Mucosa of descending colon (tissue), 3 donors: ENCODE results near the gene FLYWCH1. TPM values are rescaled to one million over a fixed set of nuclear protein-coding genes. Genes with fewer than 3 reads are reported as not detected.

Source experiments
- ATAC-seq: fragments of 200-7000 bp; cut with Tn5 transposase; one replicate; pipeline ENCODE4 v1.9.1; 2020; ENCODE audit warnings: mild to moderate bottlenecking, moderate library complexity
- DNase-seq, 3 donors: peaks; one replicate each; pipeline ENCODE4 v3.0.0-alpha.2; 2020
- H3K36me3 ChIP-seq: fragments of 200-600 bp; one replicate; pipeline ENCODE4 v1.8.0; 2021; ENCODE audit warnings: low read depth, mild to moderate bottlenecking
- H3K4me1 ChIP-seq: fragments of 200-600 bp; one replicate; pipeline ENCODE4 v1.8.0; 2021; ENCODE audit warnings: low read depth, mild to moderate bottlenecking
- H3K4me3 ChIP-seq: fragments of 200-600 bp; one replicate; pipeline ENCODE4 v1.8.0; 2021; ENCODE audit warnings: mild to moderate bottlenecking
- H3K9me3 ChIP-seq: fragments of 200-600 bp; one replicate; pipeline ENCODE4 v1.8.0; 2021; ENCODE audit warnings: mild to moderate bottlenecking
- CTCF ChIP-seq: fragments of 200-600 bp; IDR thresholded peaks from one replicate; pipeline ENCODE4 v1.8.0; 2022; ENCODE audit warnings: antibody characterized with exemption, mild to moderate bottlenecking
- intact Hi-C, 2 donors: fragments of 100-400 bp; cut with DNase I in 1 of 2; cut with micrococcal nuclease in 1 of 2; formaldehyde crosslinking; loops; one replicate each; pipeline versions ENCODE4 v1.11.0 to v1.11.1; 2022; cut with DNase I, micrococcal nuclease
- long read RNA-seq, 2 donors: library from polyadenylated mRNA; unstranded; transcript quantifications; one replicate each; pipeline ENCODE4 v2.0.0, GENCODE V29; 2019 to 2021
- total RNA-seq, 3 donors: library from RNA; stranded (reverse); fragmentation: NEBNext Ultra II Directional in 2 of 3; extraction: Animal tissue kit (Norgen Biotek cat#: 25700) in 2 of 3; gene quantifications; one replicate each; pipeline versions ENCODE4 v1.2.1 to v1.2.4, GENCODE V29; 2021 to 2023
- donor health status: DM: no; HTN: no; CAD: no; lungs with moderate emphysema.
- donor health status: DM: no; HTN: no; CAD: no.
- donor health status: DM: no; HTN: yes; CAD: no.

Gene FLYWCH1, protein sequence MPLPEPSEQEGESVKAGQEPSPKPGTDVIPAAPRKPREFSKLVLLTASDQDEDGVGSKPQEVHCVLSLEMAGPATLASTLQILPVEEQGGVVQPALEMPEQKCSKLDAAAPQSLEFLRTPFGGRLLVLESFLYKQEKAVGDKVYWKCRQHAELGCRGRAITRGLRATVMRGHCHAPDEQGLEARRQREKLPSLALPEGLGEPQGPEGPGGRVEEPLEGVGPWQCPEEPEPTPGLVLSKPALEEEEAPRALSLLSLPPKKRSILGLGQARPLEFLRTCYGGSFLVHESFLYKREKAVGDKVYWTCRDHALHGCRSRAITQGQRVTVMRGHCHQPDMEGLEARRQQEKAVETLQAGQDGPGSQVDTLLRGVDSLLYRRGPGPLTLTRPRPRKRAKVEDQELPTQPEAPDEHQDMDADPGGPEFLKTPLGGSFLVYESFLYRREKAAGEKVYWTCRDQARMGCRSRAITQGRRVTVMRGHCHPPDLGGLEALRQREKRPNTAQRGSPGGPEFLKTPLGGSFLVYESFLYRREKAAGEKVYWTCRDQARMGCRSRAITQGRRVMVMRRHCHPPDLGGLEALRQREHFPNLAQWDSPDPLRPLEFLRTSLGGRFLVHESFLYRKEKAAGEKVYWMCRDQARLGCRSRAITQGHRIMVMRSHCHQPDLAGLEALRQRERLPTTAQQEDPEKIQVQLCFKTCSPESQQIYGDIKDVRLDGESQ
- total RNA-seq, result 10 to 100 TPM; 26.6 to 46.0 (median 34.3) TPM
- long read RNA-seq, donor 1, full-length matches to known transcripts, result 81 of 123 reads
- long read RNA-seq, donor 1, partial matches to known transcripts, result 26 of 123 reads
- long read RNA-seq, donor 1, other reads (novel, unspliced or antisense), result 16 of 123 reads
- long read RNA-seq, donor 2, full-length matches to known transcripts, result 5 of 6 reads
- long read RNA-seq, donor 2, partial matches to known transcripts, result 0 of 6 reads
- long read RNA-seq, donor 2, other reads (novel, unspliced or antisense), result 1 of 6 reads

DNA sequence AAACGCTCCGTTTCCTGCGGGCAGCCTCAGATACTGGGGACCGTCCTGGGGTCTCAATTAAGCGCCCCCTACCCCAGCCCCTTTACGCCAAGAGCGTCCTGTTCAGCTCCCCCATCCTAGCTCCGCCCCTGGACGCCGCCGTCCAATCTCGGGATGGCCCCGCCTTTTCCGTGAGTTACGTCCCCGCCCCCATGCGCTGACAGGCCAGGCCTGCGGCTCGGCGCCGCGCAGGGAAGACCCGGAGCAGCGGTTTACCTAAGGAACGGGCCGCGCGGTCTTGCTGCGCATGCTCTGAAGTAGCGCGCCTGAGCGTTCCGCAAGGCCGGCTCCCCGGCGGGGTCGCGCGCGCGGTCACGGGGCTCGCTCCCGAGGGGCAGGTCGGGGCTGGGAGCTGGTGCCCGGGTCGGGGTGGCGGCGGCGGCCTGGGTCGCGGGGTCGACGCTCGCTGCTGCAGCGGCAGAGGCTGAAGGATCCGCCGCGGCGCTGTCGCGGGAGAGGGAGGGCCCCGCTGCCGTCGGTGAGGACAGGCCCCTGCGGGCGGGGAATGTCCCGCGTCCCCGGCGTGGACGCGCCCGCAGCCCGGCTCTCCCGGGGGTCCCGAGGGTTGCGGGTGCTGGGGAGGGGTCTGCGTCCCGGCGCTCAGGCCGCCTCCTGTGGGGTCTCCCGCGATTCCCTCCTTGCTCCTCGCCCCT lies at the start of gene FLYWCH1:
FLYWCH1 (plus strand) TSS at position 294 of the 692 bp plus-strand sequence. CDS start 17,755 bp downstream, outside the sequence.
- no peak for TF ChIP-seq CTCF
- intact Hi-C loops, result no loop called here
- H3K4me1 ChIP-seq, result peaks cover 2% of the 10 kb centered on the region
- H3K36me3 ChIP-seq, result no peaks in the 10 kb centered on the region
- ATAC-seq (peak; percentile 99), DNase-seq (peak; percentile 99 to 100 (median 99))
- peak within 1 kb of the TSS; percentile 77 for H3K4me3 ChIP-seq
- no peaks in the 10 kb centered on the region for H3K9me3 ChIP-seq

GRCh38 chr16:2865651-2866050 lies 46.1 kb upstream of the FLYWCH1 start:
- TF ChIP-seq CTCF, result no peak
- DNase-seq, result no peak
- Histone ChIP-seq H3K9me3 (peaks cover 3% of the 10 kb centered on the region), H3K36me3 (no peaks in the 10 kb centered on the region), H3K4me1 (no peaks in the 10 kb centered on the region), H3K4me3 (no peak overlapping the region)
- no peak for ATAC-seq
- intact Hi-C loops, result no loop called here

DNA sequence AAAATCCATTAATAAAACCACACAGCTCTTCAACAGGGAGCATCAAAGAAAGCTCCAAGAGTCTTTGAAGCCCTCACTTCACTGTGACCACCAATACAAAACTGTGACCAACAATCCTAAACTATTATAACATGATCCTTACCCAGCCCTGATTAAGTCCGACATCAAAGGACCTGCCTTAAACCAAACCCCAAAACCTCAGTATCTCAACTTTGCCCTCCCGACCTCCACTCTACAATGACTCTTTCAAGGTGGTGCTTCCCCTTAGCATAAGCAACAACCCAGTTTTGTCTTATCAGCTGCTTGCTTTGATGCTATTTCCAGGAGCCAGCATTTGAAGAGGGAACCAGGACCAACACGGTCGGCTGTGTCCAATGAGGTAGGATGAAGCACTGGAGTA lies 45.3 kb upstream of the FLYWCH1 start:
- ATAC-seq (no peak), DNase-seq (no peak)
- no peak overlapping the region for H3K4me3 ChIP-seq
- H3K9me3 ChIP-seq, result no peaks in the 10 kb centered on the region
- no peaks in the 10 kb centered on the region for H3K36me3 ChIP-seq
- TF ChIP-seq CTCF, result no peak
- intact Hi-C loops, result no loop called here
- no peaks in the 10 kb centered on the region for H3K4me1 ChIP-seq

DNA sequence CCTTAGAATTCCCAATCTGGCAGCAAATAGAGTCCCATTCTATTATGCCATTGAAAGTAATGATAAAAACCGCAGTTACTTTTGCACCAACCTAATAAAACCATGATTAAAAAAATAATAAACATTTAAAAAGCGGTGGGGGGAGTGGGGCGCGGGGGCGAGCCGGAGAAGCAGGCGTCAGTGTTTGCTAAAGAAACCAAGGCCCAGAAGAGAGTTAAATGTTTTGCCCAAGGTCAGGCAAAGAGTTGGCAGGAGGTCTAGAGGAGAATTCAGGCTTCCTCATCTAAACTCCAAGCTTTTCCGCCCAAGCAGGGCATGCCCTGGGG lies 44.1 kb upstream of the FLYWCH1 start:
- DNase-seq (no peak), ATAC-seq (no peak)
- TF ChIP-seq CTCF, result no peak
- intact Hi-C loops, result no loop called here
- Histone ChIP-seq H3K9me3 (no peaks in the 10 kb centered on the region), H3K4me1 (no peaks in the 10 kb centered on the region), H3K36me3 (no peaks in the 10 kb centered on the region), H3K4me3 (no peak overlapping the region)

- Histone ChIP-seq H3K4me3 (peak overlapping the region; percentile 31), H3K36me3 (no peaks in the 10 kb centered on the region), H3K9me3 (no peaks in the 10 kb centered on the region), H3K4me1 (no peaks in the 10 kb centered on the region)
- peak; percentile 96 to 99 (median 97) for DNase-seq
- ATAC-seq, result peak; percentile 99
- intact Hi-C loops, result no loop called here
- peak; percentile 89 for TF ChIP-seq CTCF
Observed at GRCh38 chr16:2867987-2868789, 43.5 kb upstream of the FLYWCH1 start.
